COR-L47 (cell line): Measurements from ENCODE around the gene CD46.

Experiments
- DNase-seq: peaks from one replicate; lab custom pipeline; 2025; lab: John Stamatoyannopoulos, UW

The CD46 gene

DNA sequence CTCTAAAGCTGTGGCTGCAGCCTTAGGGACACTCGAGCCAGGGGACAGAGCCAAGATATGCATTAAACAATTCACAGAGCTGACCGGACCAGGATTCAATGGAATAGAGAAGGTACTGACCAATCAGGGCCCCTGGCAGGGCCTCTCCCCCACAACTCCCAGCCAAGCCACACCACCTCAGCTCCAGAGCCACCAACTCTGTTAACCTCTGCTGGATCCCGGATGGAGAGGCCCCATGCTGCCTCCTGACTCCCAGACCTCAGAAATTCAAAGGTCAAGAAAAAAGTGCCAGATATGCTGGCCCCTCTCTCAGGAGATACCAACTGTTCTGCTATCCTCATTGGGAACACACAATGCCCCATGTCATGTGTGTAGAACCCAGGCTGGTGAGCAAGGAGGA is 62.1 kb downstream of the CD46 start:
- DNase-seq: no peak

DNA sequence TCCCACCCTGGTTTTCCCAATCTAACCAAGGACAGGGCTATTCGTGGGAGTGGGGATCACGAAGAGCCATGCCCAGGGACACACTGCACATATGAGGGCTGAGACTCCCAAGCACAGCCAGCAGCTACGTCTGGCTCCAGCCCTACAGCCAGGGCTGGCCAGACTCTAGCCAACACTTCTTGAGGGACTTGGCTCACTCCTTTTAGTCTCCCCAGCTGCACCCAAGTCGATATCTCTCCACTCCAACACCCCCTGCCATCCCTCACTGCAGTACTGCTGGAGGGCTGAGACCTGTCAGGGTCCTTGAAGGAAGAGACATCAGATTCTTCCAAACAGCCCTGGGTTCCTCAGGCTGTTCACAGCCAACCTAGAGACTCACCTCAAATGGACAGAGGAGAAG is 62.6 kb downstream of the CD46 start:
- DNase-seq: no peak

DNA sequence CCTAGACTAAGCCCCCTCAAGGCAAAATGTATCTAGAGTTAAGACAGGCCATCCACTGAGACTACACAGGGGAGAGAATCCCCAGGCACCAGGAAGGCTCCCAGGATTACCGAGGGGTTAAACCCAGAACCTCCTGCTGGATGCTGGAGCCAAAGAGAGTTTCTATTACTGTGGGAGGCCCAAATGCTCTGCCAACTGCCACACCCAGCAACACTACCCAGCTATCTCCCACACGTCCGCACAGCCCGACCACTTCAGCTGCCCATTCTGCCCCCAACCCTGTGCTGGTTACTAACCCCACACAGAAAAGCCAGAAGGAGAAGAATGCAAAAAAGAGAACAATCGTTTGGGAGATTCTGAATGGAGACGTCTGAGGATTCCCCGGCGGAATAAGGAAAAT is 63.6 kb downstream of the CD46 start:
- DNase-seq: no peak

DNA sequence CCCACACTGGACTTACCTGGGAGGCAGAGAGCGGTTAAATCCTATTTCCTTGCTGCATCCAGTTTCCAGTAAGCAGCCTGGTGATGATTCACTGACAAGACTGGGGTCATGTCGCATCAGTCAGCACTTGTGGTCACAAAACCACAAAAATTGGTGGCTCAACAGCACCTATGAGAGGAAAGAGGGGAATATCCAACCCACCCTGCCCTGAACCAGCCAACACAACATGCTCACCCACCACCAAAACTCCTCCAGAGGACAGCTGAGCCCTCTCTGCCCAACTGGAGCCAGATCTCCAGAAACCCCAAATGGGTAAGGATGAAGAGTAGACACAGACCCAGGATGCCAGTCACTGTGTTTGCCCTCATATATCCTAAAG is 64.0 kb downstream of the CD46 start:
- DNase-seq: no peak

DNA sequence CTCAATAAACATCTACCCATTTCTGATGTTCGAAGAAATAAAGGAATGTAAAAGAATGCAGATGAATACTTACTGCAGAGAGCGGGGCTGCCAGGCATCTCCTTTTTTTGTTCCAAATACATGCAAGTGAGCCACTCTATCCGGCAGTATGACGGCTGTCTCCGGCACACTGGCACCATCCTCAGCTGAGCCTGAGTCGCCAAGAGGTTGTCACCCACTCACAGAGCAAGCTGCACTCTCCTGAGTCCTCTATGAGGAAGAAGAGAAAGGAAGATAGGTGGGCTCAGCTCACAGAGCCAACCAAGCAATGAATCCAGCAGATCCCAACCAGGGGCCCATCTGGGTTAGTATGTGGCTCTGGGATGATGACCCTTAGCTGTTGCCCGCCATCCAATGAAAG is 65.3 kb downstream of the CD46 start:
- no peak for DNase-seq

DNA sequence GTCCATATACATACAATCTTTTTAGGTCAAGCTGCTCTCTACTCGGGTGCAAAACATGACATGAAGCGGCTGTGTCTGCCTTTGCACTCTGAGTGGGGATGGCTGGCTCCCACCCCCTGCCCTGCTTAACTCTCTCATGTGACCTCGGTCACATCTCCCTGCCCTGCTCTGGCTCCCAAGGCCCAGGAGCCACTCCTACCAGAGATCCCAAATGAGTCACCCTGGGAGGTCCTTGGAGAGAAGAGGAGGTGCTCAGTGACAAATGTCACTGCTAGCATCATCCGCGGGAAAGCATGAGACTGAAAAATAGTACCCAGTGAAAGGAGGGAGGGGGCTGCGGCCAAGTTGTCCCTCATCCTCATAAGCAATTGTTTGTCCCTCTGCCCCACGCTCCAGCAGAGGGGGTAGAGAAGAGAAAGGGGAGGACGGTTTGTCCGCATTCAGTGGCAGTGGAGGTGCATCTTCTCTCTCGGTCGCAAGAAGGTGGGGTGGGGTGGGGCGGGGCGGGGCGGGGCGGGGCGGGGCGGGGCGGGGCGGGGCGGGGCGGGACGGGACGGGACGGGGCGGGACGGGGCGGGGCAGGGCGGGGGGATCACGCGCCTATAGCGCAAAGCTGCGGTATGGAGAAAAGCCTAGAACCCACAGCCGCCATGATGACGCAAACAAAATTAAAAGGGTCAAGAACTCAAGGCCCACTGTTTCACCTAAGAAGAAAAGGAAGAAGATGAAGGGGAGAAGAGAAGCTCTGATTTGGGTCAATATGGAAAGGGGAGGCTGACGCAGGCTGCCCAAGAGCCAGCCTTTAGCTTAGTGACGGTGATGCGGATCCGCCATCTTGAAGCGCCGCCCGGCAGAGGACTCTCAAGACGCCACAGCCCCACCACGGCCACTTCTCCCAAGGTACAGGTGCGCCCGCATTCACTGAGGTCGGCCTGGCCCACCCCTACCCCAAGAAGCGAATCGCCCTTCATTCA is 66.2 kb downstream of the CD46 start:
- no peak for DNase-seq

DNA sequence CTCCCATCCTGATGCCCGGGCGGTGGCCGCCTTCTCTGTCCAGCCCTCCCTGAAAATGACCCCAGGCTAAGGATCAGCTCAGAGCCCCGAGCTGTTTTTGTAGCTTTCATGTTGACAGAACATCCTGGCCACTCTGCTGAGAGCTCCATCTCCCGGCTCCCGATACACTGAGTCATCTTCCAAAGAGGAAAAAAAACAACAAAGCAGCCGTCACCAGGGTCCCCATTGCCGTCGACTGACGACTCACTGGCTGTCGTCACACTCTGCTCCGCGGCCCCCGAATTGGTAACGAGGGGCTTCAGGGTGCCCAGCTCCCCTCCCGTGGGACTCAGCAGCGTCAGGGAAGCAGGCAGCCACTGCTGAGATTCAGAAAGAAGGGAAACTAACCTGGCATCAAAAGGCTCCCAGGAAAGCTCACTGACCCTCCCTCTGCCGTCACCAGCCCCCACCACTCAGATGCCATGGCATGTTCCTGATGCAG is 67.2 kb downstream of the CD46 start:
- DNase-seq: no peak

DNA sequence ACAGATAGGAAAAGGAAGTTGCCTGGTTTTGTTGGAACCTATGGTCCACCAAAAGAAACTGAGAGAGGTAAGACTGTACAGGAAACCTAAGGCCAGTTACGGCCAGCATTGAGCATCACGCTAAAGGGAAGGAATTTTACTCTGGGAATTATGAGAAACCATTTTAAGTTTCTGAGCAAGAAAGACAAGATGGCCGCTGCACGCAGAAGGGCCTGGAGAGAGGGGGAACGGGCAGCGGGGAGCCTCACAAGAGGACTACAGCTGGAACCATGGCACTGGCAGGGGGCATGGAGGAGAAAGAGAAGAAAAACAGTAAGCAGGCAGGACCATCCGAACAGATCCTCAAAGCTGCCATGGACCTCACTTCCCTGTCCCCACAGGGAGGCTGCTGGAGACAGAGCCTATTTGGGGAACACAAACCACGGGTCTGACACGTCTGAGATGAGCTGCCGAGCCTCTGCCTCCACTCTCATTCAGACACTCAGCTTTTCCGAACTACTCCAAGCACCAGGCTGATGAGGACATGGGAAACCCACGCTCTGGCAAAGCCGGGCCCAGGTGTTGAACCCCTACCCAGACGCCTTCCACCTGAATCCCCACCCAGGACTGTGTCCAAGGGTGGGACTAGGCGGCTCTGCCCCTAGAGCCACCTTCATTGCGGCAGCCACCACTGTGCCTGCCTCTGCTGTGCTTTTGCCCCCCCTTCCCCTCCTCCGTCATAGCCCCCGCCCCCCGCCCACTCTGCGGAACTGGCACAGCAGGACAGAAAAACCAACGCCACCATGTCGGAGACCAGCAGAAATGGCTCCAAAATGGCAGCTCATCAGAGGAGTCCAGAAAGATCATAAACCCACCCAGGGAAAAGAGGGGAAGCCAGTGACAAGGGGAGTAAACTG is 69.0 kb downstream of the CD46 start:
- no peak for DNase-seq

DNA sequence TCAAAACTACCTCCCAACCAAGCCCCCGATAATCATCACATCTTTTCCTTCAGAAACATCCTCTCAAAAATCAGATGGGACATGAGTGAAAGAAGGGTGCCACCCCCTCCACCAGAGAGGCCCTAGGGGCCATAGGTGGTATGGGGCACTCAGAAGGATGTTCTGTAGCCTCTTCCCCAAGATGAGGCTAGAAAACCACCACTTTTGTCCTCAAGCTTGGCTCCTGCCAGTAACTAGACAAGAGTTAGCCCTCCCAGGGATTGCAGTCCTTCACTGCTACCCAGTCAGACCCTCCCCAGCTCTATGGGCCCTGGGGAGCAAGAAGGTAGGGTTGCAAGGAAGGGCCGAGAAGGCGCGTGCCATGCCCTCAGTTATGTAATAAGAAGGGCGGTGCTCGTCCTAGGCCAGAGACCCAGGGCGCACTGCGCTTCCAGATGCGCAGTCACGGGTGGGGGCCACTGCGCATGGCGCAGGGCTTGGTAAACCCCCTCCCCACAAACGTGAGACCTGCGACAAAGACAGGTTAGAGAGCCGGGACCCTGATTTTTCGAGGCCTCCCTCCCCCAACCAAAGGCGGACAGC is 69.7 kb downstream of the CD46 start:
- no peak for DNase-seq

DNA sequence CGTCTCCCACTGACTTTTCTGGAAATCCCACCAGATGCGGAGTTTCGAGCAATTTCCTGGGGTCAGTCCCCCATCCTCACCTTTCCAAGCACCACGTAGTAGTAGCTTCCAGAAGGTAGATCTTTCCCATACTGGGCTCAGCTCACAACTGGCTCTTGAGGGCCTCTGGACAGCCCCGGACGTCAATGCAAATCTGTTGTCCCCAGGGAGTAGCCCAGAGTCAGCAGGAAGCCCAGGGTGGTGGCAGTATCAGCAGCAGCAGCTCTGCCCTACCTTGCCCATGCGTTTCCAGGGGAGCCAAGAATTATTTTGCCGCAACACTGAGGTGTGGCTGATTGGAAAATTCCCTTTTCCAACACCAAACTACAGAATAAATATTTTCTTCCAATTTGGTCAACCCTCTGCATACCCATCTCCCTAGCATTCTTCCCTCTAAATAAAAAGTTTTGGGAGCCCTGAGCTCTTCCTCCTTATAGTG is 70.3 kb downstream of the CD46 start:
- DNase-seq: no peak

DNA sequence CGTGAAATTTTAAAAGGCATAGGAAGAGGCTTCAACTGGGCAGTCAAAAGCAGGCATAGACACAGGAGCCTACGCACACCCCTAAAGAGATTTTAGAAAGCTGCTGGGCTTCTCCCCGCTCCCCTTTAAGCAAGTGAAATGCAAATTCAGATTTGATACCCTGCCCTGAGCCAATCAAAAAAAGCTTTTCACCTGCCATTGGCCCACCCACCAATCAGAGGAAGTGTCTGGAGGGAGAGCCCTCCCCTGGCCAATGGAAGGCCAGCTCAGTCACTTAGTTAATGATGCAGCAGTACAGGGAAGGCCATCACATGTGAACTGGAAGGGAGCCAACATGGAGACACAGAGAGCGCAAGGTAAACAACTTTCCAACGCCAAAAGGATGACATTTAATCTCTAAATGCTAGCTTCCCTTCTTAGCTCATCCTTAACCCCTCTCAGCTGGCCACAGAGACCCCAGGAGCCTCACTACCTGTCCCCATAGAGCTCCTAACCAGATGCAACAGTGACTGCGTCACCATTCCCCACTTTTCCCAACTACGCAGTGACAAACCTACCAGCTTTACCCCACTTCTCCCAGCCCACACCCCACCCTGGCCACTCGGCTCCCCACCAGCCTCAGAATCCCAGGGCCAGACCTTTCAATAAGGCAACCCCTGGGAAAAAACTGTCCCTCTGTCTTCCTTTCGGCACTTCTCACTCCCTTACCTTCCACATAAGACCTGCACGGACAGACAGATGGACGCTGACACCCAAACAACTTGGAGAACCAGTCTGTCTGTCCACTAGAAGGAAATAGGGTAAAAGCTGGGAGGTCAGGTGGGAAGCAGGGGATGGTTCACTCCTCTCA is 71.0 kb downstream of the CD46 start:
- DNase-seq: peak; percentile 48

DNA sequence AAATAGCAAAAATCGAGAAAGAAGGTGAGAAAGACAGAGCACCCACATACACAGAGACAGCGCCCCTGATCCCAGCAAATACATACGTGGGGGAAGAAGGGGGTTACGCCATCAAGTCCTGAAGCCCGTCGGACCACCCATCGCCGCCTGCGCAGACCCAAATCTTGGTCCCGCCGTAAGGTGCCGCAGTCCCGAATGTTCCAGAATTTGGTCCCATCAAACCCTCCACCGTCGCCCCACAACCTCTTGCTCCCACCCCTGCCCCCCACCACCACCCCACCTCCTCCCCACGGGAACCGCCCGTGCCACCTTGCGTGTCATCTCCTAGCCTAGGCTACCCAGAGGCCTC is 71.7 kb downstream of the CD46 start:
- DNase-seq: no peak

DNA sequence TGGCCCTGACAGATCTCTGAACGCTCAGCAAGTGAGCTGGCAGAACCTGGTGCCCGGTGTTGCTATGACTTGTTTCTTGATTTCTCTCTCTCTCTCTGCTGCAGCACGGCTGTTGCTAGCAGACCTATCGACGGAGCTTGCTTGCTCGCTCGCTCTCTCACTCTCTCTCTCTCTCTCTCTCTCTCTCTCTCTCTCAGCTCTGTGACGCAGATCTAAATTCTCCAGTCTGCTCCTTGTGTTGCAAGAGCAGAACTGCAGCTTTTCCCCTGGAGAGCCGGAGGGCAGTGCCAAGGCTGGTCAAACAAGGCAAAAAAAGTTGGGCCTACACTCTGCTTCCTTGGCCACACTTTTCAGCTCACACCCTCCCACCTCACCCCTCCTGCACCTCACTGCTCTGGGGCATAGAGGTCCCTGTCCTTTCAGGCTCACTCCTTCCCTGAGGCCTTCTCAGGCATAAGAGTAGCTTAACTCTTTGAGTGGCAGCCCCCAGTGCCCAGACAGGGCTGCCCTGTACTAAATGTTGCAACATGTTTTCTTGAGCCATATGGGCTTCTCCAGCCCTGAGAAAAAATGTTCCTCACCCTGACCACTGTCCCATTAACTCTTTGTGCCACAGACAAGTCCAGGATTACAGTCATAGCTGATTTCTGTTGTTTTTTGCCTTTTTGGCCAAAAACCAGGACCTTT is 72.2 kb downstream of the CD46 start:
- DNase-seq: no peak

DNA sequence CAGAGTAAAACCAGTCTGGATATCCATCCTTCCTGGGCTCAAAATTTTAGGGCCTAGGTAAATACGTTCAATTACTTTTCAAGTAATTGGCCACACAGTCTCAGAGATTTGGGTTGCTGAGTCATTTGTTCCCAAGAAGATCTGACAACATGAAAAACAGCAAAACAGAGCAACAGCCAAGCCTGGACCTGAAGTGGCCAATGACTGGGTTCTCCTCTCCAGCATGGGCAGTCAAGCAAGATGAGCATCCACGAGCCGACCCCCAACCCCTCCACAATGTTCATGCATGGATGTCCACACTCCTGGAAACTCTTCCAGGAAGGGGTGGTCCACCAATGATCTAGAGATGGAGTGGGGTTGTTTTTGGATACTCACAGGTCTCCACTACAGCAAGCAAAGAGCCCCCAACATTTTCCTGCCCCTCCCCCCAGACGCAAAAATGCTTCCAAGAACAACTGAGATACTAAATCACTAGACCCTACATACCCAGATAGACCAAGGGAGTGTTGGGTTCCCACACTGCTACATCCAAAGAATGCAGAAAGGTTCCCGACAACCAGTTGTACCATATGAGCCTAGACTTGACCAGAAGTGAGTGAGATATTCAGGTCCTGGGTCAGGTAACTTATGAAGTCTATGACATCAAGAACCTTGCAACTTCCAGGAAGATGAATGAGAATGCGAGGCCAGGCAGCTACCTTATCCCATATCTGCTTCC is 73.0 kb downstream of the CD46 start:
- no peak for DNase-seq

DNA sequence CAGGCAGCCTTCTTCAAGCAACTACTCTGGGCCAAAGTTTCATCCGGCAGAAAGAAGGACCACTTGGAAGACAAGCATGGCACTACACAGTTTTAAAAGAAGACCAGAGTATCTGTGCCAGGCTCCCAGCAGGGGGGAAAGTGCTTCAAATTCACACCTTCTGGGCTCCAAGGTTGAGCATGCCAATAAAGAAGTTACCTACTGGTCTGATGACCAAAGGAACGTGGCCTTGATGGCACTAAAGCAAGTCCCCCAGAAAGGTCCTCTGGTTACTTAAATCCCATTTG is 73.5 kb downstream of the CD46 start:
- no peak for DNase-seq

DNA sequence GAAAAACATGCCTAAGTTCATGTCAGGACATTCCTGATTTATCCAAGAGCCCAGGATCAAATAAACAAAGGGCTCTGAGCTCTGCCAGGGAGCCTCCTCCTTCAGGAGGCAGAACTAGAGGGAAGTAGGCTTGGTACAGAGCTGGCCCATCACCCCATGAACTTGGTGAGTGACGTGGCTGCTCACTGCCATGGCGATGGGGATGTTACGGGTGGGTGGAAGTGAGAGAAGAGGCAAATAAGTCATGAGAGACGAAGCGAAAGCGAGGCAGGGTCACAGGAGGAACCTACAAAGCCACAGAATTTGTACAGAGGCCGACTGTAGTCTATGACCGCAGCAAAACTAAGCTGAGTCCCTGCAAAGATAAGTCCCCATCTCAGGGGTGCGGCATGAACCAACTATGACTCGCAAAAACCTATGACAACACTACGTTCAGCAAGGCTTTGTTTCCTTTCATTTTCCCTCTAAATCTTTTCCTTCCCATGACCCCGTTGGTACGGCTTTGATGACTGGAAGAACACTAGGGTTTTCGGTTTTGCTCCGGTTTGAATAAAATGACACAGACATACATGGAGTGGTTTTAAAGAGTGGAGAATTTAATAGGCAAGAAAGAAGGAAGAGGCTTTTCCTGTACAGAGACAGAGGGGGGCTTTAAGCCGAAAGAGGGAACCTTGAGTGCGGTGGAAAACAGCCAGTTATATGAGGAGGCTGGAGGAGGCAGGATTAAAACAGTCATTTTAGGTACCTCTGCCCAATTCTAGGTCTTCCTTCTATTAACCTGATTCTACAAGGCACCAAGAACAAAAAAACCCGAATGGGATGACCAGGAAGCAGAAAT is 74.1 kb downstream of the CD46 start:
- no peak for DNase-seq

DNA sequence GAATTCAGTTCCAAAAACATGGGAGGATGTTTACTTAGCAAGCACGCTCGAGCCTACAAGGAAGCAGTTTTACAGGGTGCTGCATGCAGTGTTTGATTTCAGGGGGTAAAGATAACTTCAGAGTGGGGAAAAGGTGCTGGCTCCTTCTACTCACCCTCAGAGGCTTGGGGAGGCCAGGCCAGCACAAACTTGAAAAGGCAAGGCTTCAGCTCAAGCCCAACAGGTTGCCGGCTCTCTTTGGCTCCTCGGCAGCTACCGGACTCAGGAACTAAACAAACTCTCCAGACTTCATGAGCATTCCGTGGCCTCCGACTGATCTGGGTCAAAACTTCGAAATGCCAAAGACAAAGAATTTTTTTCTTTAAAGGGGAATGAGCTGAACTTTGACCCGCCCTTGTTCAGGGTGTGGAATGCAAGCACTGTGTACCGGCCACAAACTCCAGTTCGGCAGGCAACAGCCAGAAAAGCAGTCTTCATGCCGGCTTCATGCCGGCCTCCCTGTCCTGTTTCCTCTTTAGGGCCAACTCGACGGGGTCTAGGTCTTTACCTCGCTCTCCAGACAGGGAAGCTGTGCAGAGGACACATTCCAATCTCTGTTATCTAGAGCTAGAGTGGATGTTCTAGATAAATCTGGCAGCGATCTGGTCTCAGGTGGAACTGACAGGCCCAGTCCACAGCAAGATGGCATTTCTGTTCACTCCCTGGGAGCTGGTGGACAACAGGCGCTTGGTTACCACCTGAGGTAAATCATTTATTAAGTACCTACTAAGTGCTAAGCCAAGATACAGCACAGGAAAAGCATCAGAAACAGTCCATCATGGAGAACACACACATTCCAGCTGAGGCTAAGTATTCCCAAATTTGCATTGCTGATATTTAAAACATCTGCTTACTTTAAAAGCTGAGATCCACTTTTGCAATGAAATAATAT is 75.0 kb downstream of the CD46 start:
- DNase-seq: no peak

DNA sequence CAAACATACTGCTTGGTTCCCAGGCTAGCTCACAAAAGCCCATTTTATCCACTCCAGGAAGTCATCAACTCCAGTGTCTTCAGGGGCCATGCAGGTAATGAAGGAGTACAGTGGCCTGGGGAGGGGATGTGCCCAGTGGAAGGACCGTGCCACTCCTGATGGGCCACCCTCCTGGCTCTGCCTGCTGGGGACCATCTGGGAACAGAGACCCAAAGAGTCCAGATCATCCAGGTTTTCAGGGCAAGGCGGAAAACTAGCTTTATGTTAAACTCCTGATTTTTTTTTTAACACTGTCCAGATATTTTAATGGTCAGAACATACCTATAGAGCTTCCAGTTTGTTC is 75.6 kb downstream of the CD46 start:
- DNase-seq: no peak

DNA sequence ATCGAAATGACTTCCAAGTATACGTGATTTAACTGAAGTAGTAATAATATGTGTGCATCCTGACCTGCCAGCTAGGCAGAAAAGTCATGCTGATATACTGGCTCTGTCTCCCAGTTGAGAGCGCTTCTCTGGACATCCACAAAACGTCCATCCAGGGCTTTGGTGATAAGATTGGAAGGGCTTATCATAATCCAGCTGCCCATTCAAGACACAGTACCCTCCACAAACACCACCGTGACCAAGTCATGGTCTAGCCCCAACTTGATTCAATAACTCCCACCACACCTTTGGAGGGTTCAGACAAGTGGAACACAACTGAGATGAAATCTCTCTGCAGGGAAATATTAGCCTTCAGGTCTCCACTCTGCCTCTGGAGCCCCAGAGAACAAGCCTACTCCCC is 76.2 kb downstream of the CD46 start:
- no peak for DNase-seq
